ENCODE results near the gene HTT-AS. TPM values are rescaled to one million over a fixed set of nuclear protein-coding genes. Genes with fewer than 3 reads are reported as not detected.
A peak's percentile ranks its signal among the peaks of the same experiment; 100 is the strongest.

HTT-AS gene
- total and polyA plus RNA-seq, 2 of the 8 experiments (the other 6 are each of a cell fraction or from before 2014, with no cell fraction given), result not detected

GRCh38 chr4:3106339-3107186 is 32.2 kb upstream of the HTT-AS start (continued):
- TF ChIP-seq JUND (IDR thresholded peaks at IDR 0.05; ENCODE audit: low read length) (peak; percentile 85), BACH1 (IDR thresholded peaks at IDR 0.05; ENCODE audit: low read length) (peak; percentile 54; the same call in 1 of the 2 replicates), TEAD4 (IDR thresholded peaks at IDR 0.05; ENCODE audit: low read depth, low read length) (0 out of 2 replicates have a peak, but pooled peaks have one; percentile 24), RAD21 (IDR thresholded peaks at IDR 0.05 in 1 of 2, conservative IDR thresholded peaks at IDR 0.05 in 1 of 2; ENCODE audit: low read depth in 2 of 2, low read length in 2 of 2) (peak; percentile 89 to 91), BRCA1 (IDR thresholded peaks at IDR 0.05; ENCODE audit: low read depth, low read length) (no peak)
